Heart right ventricle (tissue), 16 donors: ENCODE data around the gene ZBTB2. TPM values are rescaled to one million over a fixed set of nuclear protein-coding genes. Genes with fewer than 3 reads are reported as not detected.

Experiments
- ATAC-seq, 8 donors: fragments of 200-7000 bp; cut with Tn5 transposase; one replicate each; pipeline ENCODE4 v1.9.1; 2020; ENCODE audit warnings: mild to moderate bottlenecking in 8 of 8, moderate library complexity in 8 of 8, moderate number of reproducible peaks in 1 of 8
- DNase-seq, 2 donors: peaks; one replicate each; pipeline ENCODE4 v3.0.0-alpha.2; 2020
- H3K27ac ChIP-seq, 10 donors: fragments of 200-600 bp; sonication (generic) in 2 of 10; one replicate each; pipeline versions ENCODE4 v1.5.0 to v1.8.0; 2020 to 2022; ENCODE audit warnings: mild to moderate bottlenecking in 3 of 10
- H3K27me3 ChIP-seq, 7 donors: fragments of 200-600 bp; one replicate each; pipeline ENCODE4 v1.8.0; 2021 to 2022; ENCODE audit warnings: mild to moderate bottlenecking in 2 of 7
- H3K36me3 ChIP-seq, 9 donors: fragments of 200-600 bp; sonication (generic) in 1 of 9; one replicate each; pipeline versions ENCODE4 v1.5.0 to v1.8.0; 2020 to 2022; ENCODE audit warnings: mild to moderate bottlenecking in 2 of 9
- H3K4me1 ChIP-seq, 9 donors: fragments of 200-600 bp; sonication (generic) in 1 of 9; one replicate each; pipeline versions ENCODE4 v1.5.0 to v1.8.0; 2020 to 2022; ENCODE audit warnings: mild to moderate bottlenecking in 4 of 9
- H3K4me3 ChIP-seq, 10 donors: fragments of 200-600 bp; sonication (generic) in 2 of 10; one replicate each; pipeline versions ENCODE4 v1.5.0 to v1.8.0; 2020 to 2022; ENCODE audit warnings: mild to moderate bottlenecking in 7 of 10, moderate library complexity in 2 of 10
- H3K9me3 ChIP-seq, 11 donors: fragments of 200-600 bp in 10 of 11; sonication (generic) in 2 of 11; one replicate each; pipeline versions ENCODE4 v1.5.0 to v1.8.0; 2013 to 2022; ENCODE audit warnings: mild to moderate bottlenecking in 2 of 11, control low read depth in 1 of 11, moderate library complexity in 1 of 11
- WGBS, 2 donors: extraction: QIAGEN DNeasy Blood & Tissue Kit; methylation state at CpG; one replicate each; pipeline ENCODE4 v1.1.7; 2013; ENCODE audit warnings: inconsistent platforms in 1 of 2; 5-methylcytosine and 5-hydroxymethylcytosine counted together
- intact Hi-C, 10 donors: fragments of 100-400 bp; cut with DNase I; formaldehyde crosslinking; loops; one replicate each; pipeline versions ENCODE4 v1.11.1 to v1.14.2; 2022
- polyA plus RNA-seq, 2 donors: library from polyadenylated mRNA; stranded (reverse); fragments of 200-250 nt; gene quantifications; one replicate each; pipeline ENCODE4 v1.2.3, GENCODE V29; 2013
- total RNA-seq, 10 donors: library from RNA; stranded (reverse); fragmentation: NEBNext Ultra II Directional in 3 of 10; extraction: Animal tissue kit (Norgen Biotek cat#: 25700) in 3 of 10; gene quantifications; one replicate each; pipeline versions ENCODE4 v1.2.1 to v1.2.4, GENCODE V29; 2021 to 2023
- TF ChIP-seq, protein P1 (sequence below), 9 donors: fragments of 200-600 bp; sonication (generic) in 2 of 9; IDR thresholded peaks; one replicate each; pipeline versions ENCODE4 v1.5.0 to v1.8.0; 2021 to 2022; ENCODE audit warnings: antibody characterized with exemption in 9 of 9, mild to moderate bottlenecking in 5 of 9, moderate library complexity in 1 of 9
- donor health status: Arrhythmogenic right ventricular cardiomyopathy.
- donor health status: ischemic (EF 13 %, LVEDD 7.1; RV severe dilation, severe dysfunction).
- donor health status: healthy with polysubstance abuse.
- donor health status: DM: no; HTN: yes; CAD: no.
- donor health status: DM: no; HTN: no; CAD: no.
- donor health status: ischemic (EF 25% LVEDD 6.9; RV normal size, moderate dysfunction).
- donor health status: ischemic (EF 25% LVEDD 5.7; RV mildly dilated, moderate dysfunction).
- donor health status: healthy.
- donor health status: DM: yes; HTN: yes; CAD: no.
- donor health status: Ischemic cardiomyopathy.
- donor health status: ischemic (EF 35%, LVEDD 5.7; RV mildly dilated, moderate dysfunction).
- donor health status: nonischemic (EF 11% LVEDD 7.7; RV severe dilation, severe dysfunction).
- donor health status: DM: yes; HTN: yes; CAD: no.
- donor health status: PGD.
- donor health status: ischemic (EF 29% LVEDD 5.4; RV normal size, mild dysfunction).
- donor health status: nonischemic (EF 23%, LVEDD 6.1; RV moderate dilation, normal function).

ZBTB2 gene
- total and polyA plus RNA-seq, 12 donors, result 3.4 to 8.3 (median 4.9) TPM

DNA sequence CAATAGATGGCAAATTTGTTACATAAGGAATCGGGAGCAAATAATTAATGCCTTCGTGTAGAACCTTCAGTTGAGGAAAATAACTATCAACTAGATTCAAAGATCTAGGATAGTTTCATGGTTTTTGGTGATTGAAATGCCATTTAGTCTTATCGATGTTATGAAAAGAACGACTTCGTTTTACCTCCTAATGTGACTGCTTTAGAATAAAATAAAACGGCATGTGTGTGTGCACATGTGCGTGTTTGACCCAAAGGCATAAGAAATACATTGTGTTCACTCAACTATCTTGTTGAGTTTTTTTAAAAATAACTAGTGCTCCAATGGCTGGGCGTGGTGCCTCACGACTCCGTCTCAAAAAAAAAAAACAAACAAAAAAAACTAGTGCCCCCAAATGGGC is 37.6 kb downstream of the ZBTB2 start:
- TF ChIP-seq, protein P1, sequence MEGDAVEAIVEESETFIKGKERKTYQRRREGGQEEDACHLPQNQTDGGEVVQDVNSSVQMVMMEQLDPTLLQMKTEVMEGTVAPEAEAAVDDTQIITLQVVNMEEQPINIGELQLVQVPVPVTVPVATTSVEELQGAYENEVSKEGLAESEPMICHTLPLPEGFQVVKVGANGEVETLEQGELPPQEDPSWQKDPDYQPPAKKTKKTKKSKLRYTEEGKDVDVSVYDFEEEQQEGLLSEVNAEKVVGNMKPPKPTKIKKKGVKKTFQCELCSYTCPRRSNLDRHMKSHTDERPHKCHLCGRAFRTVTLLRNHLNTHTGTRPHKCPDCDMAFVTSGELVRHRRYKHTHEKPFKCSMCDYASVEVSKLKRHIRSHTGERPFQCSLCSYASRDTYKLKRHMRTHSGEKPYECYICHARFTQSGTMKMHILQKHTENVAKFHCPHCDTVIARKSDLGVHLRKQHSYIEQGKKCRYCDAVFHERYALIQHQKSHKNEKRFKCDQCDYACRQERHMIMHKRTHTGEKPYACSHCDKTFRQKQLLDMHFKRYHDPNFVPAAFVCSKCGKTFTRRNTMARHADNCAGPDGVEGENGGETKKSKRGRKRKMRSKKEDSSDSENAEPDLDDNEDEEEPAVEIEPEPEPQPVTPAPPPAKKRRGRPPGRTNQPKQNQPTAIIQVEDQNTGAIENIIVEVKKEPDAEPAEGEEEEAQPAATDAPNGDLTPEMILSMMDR (IDR thresholded peaks at IDR 0.05), result no peak
- intact Hi-C loops, result no loop called here
- H3K27me3 ChIP-seq, result no peaks in the 10 kb centered on the region
- peaks cover 0 to 13% (median 0%) of the 10 kb centered on the region in 9 donors for H3K4me1 ChIP-seq
- H3K36me3 ChIP-seq, result peaks cover 0 to 50% (median 0%) of the 10 kb centered on the region in 9 donors
- no peak for DNase-seq
- no peak overlapping the region for H3K4me3 ChIP-seq
- no peak overlapping the region for H3K27ac ChIP-seq
- 95% methylated on average over 10 of the region's 10 CpGs for WGBS, 2 donors
- no peak for ATAC-seq
- H3K9me3 ChIP-seq, result no peaks in the 10 kb centered on the region

DNA sequence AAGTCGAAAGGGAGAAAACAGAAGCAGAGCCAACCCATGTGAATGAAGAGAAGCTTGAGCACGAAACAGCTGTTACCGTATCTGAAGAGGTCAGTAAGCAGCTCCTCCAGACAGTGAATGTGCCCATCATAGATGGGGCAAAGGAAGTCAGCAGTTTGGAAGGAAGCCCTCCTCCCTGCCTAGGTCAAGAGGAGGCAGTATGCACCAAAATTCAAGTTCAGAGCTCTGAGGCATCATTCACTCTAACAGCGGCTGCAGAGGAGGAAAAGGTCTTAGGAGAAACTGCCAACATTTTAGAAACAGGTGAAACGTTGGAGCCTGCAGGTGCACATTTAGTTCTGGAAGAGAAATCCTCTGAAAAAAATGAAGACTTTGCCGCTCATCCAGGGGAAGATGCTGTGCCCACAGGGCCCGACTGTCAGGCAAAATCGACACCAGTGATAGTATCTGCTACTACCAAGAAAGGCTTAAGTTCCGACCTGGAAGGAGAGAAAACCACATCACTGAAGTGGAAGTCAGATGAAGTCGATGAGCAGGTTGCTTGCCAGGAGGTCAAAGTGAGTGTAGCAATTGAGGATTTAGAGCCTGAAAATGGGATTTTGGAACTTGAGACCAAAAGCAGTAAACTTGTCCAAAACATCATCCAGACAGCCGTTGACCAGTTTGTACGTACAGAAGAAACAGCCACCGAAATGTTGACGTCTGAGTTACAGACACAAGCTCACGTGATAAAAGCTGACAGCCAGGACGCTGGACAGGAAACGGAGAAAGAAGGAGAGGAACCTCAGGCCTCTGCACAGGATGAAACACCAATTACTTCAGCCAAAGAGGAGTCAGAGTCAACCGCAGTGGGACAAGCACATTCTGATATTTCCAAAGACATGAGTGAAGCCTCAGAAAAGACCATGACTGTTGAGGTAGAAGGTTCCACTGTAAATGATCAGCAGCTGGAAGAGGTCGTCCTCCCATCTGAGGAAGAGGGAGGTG is 38.7 kb downstream of the ZBTB2 start:
- Histone ChIP-seq H3K27ac (no peak overlapping the region), H3K4me3 (no peak overlapping the region), H3K4me1 (peaks cover 0 to 13% (median 0%) of the 10 kb centered on the region in 9 donors), H3K9me3 (no peaks in the 10 kb centered on the region), H3K27me3 (no peaks in the 10 kb centered on the region), H3K36me3 (peaks cover 0 to 50% (median 0%) of the 10 kb centered on the region in 9 donors)
- 63 to 64% methylated on average over 19 of the region's 19 CpGs for WGBS, 2 donors
- DNase-seq (no peak), ATAC-seq (peak in 2 of 8 donors; percentile 13 to 21)
- intact Hi-C loops, result no loop called here
- TF ChIP-seq, protein P1 (IDR thresholded peaks at IDR 0.05), result no peak

DNA sequence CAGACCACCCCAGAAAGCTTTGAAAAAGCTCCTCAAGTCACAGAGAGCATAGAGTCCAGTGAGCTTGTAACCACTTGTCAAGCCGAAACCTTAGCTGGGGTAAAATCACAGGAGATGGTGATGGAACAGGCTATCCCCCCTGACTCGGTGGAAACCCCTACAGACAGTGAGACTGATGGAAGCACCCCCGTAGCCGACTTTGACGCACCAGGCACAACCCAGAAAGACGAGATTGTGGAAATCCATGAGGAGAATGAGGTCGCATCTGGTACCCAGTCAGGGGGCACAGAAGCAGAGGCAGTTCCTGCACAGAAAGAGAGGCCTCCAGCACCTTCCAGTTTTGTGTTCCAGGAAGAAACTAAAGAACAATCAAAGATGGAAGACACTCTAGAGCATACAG is 39.6 kb downstream of the ZBTB2 start:
- peaks cover 0 to 12% (median 0%) of the 10 kb centered on the region in 9 donors for H3K4me1 ChIP-seq
- peaks cover 0 to 42% (median 0%) of the 10 kb centered on the region in 9 donors for H3K36me3 ChIP-seq
- TF ChIP-seq, protein P1 (IDR thresholded peaks at IDR 0.05), result no peak
- H3K9me3 ChIP-seq, result no peaks in the 10 kb centered on the region
- no peak for DNase-seq
- intact Hi-C loops, result no loop called here
- WGBS, 2 donors, result 96 to 97% methylated on average over 7 of the region's 7 CpGs
- H3K27ac ChIP-seq, result no peak overlapping the region
- no peak for ATAC-seq
- H3K4me3 ChIP-seq, result no peak overlapping the region
- no peaks in the 10 kb centered on the region for H3K27me3 ChIP-seq

DNA sequence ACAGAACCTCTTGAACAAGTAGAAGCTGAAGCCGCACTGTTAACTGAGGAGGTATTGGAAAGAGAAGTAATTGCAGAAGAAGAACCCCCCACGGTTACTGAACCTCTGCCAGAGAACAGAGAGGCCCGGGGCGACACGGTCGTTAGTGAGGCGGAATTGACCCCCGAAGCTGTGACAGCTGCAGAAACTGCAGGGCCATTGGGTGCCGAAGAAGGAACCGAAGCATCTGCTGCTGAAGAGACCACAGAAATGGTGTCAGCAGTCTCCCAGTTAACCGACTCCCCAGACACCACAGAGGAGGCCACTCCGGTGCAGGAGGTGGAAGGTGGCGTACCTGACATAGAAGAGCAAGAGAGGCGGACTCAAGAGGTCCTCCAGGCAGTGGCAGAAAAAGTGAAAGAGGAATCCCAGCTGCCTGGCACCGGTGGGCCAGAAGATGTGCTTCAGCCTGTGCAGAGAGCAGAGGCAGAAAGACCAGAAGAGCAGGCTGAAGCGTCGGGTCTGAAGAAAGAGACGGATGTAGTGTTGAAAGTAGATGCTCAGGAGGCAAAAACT is 40.1 kb downstream of the ZBTB2 start:
- 95 to 97% methylated on average over 18 of the region's 18 CpGs for WGBS, 2 donors

More for the DNA sequence above, 40.1 kb downstream of the ZBTB2 start:
- intact Hi-C loops, result no loop called here
- ATAC-seq (no peak), DNase-seq (no peak)
- no peak overlapping the region for H3K27ac ChIP-seq
- TF ChIP-seq, protein P1 (IDR thresholded peaks at IDR 0.05), result no peak
- H3K4me3 ChIP-seq, result no peak overlapping the region
- peaks cover 0 to 10% (median 0%) of the 10 kb centered on the region in 9 donors for H3K4me1 ChIP-seq
- peaks cover 0 to 37% (median 0%) of the 10 kb centered on the region in 9 donors for H3K36me3 ChIP-seq
- H3K27me3 ChIP-seq, result no peaks in the 10 kb centered on the region
- no peaks in the 10 kb centered on the region for H3K9me3 ChIP-seq
